KBM-7 (cell line): ENCODE results near the gene POC1A.

Experiments
- DNase-seq: peaks from one replicate; pipeline ENCODE4 v3.0.0-alpha.2; 2015
- in situ Hi-C: fragments of 300-500 bp; cut with MboI; formaldehyde crosslinking; loops from 2 replicates; pipeline ENCODE4 v1.14.3; 2020; ENCODE audit warnings: low sequenced_read_pairs, low pct_unique_long_range_greater_than_20kb, mixed read lengths

The POC1A gene

DNA sequence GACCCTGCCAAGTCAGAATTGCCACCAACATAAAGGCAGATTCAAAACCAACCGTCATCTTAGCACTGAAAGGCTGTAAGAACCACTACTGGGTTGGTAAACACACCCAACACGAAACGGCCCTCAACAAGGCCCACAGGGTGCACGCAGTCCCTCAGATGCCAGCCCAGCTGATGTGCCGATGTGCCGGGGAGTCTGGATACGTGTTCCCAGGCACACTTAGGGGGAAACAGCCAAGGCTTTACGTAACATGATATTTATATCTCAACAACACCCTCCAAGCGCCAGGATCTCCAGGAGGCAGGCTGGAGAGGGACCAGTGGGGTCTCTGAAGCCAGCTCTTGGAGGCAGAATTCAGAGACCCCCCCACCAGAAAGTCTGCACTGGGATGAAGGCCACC lies 14.2 kb downstream of the POC1A start:
- in situ Hi-C loops, result loop anchor here (10.0 kb wide), 1 partner anchor 135 kb away; no protein-coding TSS in a partner anchor
- no peak for DNase-seq

DNA sequence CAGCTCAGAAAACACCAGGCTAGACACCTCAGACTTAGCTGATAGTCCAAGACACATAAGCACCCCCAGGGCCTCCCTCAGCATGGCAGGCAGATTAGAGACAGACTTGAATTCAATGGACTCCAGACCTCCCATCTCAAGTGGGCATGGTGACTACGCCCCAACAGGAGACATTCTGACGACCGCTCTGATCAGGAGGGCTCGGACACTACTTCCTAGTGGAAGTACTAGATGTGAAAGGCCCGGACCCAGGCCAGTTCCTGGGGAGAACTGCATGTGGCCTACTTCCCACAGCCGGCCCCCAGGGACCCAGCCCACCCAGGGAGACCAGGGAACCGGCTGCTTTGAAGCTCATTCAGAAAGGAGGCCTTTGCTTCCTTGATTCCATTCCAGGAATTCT lies 16.9 kb downstream of the POC1A start:
- in situ Hi-C loops, result loop anchor here (10.0 kb wide), 1 partner anchor 133 kb away; no protein-coding TSS in a partner anchor
- DNase-seq, result no peak

DNA sequence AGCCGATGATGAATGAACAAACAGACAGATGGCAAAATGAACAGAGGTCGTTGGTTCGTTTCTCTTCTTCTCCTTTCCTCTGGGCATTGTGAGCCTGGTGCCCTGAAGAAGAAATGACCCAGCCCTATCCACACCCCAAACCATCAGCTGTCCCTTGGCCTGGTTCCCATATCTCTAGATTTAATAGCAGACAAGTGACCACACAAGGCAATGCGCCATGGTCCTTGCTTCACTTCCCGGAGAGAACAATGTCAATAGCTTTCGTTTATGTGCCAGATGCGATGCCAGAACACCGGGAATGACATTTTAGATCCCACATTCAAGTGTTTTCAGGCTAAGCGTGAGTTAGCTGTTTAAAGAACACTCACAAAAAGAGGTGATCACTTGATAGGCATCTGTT lies 17.7 kb downstream of the POC1A start:
- no peak for DNase-seq
- in situ Hi-C loops, result loop anchor here (10.0 kb wide), 1 partner anchor 132 kb away; no protein-coding TSS in a partner anchor

DNA sequence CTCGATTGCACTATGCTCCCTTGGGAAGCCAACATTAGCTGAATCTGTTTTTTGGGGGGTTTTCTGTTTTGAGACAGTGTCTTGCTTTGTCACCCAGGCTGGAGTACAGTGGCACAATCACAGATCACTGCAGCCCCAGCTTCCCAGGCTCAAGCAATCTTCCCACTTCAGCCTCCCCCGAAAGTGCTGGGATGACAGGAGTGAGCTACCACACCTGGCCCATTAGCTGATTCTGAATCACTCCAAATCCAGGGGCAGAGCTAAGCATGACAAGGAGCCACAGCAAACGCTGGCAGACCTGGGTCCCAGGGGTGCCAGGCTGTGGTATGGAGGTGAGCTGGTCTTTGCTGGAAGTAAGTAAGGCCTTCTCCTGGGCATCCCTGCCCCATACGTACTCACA lies 18.9 kb downstream of the POC1A start:
- DNase-seq, result no peak
- in situ Hi-C loops, result loop anchor here (10.0 kb wide), 1 partner anchor 131 kb away; no protein-coding TSS in a partner anchor

DNA sequence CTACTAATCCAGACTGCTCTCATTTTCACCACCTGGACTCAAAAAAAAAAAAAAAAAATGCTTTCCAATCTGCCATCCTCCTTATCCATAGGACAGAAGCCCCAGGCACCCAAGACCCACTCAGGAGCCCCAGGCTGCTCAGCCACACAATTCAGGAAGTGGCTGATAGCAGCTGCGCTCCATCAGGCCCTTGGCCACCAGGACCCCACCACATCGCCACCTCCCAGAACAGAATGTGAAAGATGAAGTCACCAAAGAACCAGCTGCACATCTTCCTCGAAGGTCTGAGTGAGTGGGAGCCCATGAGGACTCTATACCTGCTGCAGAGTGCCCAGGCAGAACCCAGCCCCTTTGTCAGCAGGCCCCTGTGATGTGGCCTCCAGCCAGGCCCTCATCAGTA lies 19.5 kb downstream of the POC1A start:
- no peak for DNase-seq
- in situ Hi-C loops, result loop anchor here (10.0 kb wide), 1 partner anchor 130 kb away; no protein-coding TSS in a partner anchor

DNA sequence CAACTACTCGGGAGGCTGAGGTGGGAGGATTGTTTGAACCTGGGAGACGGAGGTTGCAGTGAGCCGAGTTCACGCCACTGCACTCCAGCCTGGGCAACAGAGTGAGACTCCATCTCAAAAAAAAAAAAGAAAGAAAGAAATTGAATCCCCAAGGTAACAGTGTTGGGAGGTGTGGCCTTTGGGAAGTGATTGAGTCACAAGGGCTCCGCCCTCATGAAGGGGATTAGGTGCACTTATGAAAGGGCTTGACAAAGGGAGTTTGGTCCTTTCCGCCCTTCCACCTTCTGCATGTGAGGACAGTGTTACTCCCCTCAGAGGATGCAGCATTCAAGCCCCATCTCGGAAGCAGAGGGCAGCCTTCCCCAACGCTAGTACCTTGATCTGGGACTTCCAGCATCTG lies 21.3 kb downstream of the POC1A start:
- in situ Hi-C loops, result loop anchor here (10.0 kb wide), 1 partner anchor 128 kb away; no protein-coding TSS in a partner anchor
- no peak for DNase-seq

DNA sequence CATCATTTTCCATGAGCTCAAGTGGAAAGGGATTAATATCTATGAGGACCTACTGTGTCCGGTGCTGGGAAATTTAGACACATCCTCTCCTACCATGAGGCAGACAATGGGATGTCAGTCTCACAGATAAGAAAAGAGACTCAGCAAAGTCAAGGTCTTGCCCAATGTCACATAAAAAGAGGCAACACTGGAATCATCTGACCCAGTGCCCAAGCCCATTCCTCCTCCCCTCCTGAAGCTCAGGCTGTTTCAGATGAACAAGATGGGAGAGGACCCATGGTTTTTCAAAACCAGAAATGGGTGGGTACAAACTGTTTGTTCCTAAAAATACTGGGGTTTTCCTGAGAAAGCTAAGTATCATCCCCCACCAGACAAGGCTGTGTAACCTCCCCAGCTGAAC lies 22.2 kb downstream of the POC1A start:
- DNase-seq, result no peak
- in situ Hi-C loops, result loop anchor here (10.0 kb wide), 1 partner anchor 127 kb away; no protein-coding TSS in a partner anchor

GRCh38 chr3:52130966-52131622 lies 23.1 kb downstream of the POC1A start:
- in situ Hi-C loops, result loop anchor here (10.0 kb wide), 1 partner anchor 126 kb away; no protein-coding TSS in a partner anchor
- no peak for DNase-seq

GRCh38 chr3:52128118-52128683 lies 26.0 kb downstream of the POC1A start:
- DNase-seq, result peak; percentile 55
- in situ Hi-C loops, result no loop called here

DNA sequence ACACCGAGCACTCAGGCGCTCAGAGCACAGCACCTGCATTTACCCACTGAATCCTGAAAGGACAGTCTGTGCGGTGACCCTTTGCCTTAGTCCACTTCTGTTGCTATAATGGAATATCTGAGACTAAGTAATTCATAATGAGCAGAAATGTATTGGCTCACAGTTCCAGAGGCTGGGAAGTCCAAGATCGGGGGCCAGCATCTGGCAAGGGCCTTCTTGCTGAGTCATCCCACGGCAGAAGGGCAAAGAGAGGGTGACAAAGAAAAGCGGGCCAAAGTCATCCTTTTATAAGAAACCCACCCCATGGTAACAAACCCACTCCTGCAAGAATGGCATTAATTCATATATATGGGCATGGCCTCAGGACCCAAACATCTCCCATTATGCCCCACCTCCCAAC lies 27.7 kb downstream of the POC1A start:
- in situ Hi-C loops, result no loop called here
- DNase-seq, result no peak

DNA sequence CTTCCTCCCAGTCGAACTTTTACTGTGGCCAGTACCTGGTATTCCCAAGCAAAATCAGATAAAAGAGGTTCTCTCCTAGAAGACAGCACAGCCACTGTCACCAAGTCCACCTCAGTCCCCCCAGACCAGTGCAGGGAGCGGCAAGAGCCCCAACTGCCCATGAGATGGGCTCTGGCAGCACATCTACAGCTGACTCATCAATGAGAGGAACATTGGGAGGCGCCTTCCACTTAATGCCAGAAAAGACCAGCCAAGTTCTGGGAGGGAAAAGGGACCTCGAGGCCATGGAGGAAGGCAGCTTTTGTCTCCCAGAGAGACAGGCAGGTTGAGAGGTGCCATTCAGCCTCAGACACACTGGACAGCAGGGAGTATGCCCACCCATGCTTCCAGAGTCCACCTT lies 28.2 kb downstream of the POC1A start:
- in situ Hi-C loops, result no loop called here
- DNase-seq, result no peak

DNA sequence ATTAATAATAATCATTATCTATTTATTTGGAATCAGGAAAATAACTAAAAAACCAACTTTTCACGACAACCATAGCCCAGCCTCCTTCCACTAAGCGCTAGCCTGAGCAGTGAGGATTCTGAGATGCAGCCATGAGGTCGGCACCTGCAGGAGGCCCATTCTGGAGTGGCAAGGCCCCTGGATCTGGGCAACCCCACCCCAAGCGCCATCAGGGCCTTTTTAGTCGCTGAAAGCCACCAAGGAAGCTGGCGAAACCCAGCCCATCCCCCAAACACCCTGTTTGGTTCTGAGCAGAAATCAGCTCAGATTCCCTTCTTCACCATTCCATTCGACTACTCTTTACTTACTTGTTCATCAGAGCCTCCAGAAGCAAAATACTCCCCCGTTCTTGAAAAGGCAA lies 29.5 kb downstream of the POC1A start:
- DNase-seq, result no peak
- in situ Hi-C loops, result no loop called here

GRCh38 chr3:52124126-52124525 lies 30.1 kb downstream of the POC1A start:
- no peak for DNase-seq
- in situ Hi-C loops, result no loop called here

DNA sequence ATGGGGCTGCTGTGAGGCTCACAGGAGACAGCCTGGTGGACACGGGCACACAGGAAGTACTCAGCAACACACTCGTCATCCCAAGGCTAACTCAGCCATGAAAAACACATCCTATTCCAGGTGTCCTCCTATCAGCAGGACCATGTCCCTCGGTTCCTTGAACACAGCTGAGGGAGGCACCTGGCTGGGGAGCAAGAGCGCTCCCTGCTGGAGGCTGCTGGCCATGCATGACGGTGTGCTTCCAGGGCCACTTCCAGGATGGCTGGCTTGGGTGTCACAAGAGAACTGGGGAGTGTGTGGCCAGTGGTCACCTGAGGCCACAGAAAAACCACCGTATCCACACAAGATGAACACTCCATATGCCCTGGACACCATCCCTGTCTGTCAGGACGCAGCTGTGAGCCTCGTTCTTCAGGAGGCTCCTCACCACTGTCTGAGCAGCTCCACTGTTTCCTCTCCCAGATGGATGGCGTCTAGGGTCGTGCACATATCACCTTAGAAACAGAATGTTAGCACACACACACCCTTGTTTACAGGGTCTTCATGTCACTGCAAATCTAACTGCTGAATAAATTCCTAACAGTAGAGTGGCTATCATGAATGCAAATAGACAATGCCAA lies 31.0 kb downstream of the POC1A start:
- peak; percentile 86 for DNase-seq
- in situ Hi-C loops, result no loop called here

DNA sequence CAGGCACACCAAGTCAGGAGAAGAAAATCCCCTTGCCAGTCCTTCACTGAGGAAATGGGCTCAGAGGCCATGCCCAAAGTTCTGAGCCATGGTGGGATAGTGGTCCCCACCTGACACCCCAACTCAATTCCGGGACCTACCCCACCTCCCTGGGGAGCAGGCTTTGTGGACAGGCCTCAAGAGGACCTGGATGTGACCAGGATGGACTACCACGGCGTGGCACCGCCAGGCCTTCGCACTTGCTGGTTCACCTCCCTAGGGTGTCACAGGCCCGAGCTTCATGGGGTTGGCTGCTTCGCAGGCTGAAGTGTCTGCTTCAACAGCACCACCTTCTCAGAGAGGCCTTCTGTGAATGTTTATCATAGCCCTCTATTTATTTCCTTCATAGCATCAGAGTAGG lies 31.7 kb downstream of the POC1A start:
- in situ Hi-C loops, result no loop called here
- no peak for DNase-seq

- no peak for DNase-seq
- in situ Hi-C loops, result no loop called here
Observed at GRCh38 chr3:52121813-52122212, 32.4 kb downstream of the POC1A start.

DNA sequence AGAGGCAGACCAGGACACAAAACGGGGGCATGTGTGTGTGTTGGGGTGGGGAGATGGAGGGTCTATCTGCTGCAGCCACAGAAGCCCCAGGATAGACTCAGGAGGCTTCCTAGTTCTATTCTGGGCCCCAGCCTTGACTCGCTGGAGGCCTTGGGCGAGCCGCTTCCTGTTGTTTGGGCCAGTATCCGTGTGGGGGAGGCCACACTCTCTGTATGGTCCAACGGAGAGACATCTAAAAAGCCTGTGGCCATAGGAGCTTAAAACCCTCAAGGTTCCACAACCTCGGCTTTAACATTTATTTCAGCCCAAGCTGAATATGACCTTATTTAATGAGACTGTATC lies 32.8 kb downstream of the POC1A start:
- in situ Hi-C loops, result no loop called here
- peak; percentile 91 for DNase-seq

- no peak for DNase-seq
- in situ Hi-C loops, result no loop called here
Observed at GRCh38 chr3:52120556-52121463, 33.4 kb downstream of the POC1A start.

GRCh38 chr3:52119826-52120225 lies 34.4 kb downstream of the POC1A start:
- no peak for DNase-seq
- in situ Hi-C loops, result no loop called here
